Jurkat, Clone E6-1 (cell line): ENCODE results near the gene PCNX2.
"Not testable (repeated sequence)": the region's sequence is repeated elsewhere in the genome, so short reads cannot be mapped to it uniquely, and the experiment has no call there.

Experiments
- DNase-seq: peaks from one replicate; pipeline ENCODE4 v3.0.0-alpha.2; 2011; ENCODE audit warnings: low read depth, low spot score
- H3K4me3 ChIP-seq: 2 replicates; pipeline ENCODE4 v1.5.1; 2011; ENCODE audit warnings: mild to moderate bottlenecking, low read length, control low read depth, moderate library complexity

The PCNX2 gene

DNA sequence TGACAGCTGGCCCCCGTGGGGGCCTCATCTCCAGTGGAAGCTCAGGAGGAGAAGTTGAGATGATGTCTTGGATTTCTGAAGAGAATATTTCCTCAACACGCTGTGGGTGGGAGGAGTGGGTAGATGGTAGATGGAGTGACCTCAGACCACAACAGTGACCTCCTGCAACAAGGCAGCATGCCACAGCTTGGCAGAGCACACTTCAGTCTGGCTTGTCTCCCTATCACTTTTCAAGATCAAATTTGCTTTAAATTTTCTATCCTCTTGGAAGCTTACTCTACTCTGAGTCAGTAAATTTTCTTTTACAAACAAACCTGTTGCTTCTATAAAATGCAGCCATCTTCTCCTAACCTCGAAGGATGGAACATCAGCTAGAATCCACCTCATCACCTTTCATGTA is 285.4 kb downstream of the PCNX2 start:
- DNase-seq, result no peak
- H3K4me3 ChIP-seq, result no peak overlapping the region

DNA sequence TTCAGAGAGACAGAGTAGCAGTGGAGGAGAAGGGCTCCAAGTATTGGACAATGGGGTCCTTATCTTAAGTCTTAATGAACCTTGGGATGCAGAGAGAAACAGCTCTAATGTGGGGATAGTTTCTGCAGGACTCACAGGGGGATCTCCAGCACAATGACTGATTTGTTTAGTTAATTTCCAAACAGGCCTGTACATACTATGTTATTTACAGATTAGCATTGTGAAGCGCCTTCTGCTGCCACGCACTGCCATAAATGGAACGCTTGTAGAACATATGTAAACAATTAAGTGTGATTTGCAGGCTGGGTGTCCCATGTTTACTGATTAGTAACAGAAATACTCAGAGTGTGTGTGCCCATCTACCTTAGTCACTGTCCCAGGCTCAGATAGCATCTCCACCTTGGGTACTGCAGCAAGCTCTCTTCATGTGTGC is 289.0 kb downstream of the PCNX2 start:
- no peak for DNase-seq
- no peak overlapping the region for H3K4me3 ChIP-seq

DNA sequence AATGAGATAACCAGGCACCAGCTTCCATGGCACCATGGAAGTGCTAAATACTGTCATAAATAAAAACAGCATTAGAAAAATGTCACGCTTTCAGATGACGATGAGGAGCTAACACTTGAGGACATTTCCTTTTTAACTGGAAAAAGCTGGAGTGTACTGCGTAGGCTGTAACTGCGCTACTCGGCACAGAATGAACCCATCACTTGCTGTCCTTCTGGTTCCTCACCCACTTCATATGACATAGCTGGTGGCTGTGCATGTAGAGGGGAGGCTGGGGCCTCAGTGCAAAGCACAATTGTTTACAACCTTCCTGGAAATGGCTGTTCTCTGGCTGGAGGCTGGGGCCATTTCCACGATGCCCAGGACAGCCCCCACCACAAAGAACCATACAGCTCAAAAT is 289.4 kb downstream of the PCNX2 start:
- no peak for DNase-seq
- H3K4me3 ChIP-seq, result no peak overlapping the region

DNA sequence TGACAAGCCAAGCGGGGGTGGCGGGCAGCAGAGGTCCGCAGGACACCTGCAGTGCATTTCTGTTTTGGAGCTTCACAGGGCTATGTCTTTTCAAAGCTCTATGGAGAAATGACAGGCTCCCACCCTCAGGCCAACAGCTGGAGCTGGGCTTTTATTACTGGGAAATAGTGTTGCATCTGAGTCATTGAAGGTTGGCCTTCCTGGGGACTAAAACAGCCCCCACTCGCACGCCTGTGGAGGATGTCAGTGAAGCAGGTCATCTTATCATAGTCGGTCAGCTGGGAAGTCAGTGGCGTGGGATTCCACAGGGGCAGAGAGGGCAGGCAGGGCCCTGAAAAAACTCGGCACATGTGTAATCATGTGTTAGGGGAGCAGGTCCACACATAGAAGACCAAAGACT is 289.8 kb downstream of the PCNX2 start:
- no peak for DNase-seq
- no peak overlapping the region for H3K4me3 ChIP-seq

DNA sequence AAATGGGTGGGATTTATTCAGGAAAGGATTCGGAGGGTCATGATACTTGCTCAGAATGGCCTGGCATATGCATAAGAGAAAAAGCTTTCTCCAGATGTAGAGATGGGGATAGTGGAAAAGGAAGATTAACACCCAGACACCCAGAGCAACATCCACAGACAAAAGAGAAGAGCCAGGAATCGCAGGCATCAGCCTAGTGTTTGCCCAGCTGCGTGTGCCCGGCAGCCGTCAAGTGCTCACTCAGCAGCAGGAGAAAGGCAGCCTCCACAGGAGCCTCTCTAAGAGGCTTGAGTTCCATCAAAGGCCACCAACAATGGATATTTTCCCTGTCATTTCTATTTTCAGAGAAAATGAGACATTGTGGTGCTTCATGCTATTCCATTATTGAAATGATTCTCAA is 290.4 kb downstream of the PCNX2 start:
- H3K4me3 ChIP-seq, result no peak overlapping the region
- DNase-seq, result no peak

- H3K4me3 ChIP-seq, result no peak overlapping the region
- DNase-seq, result no peak
Observed at GRCh38 chr1:233004451-233004850, 291.1 kb downstream of the PCNX2 start.

- DNase-seq, H3K4me3 ChIP-seq: not testable (repeated sequence)
Observed at GRCh38 chr1:233003638-233004037, 291.9 kb downstream of the PCNX2 start.

DNA sequence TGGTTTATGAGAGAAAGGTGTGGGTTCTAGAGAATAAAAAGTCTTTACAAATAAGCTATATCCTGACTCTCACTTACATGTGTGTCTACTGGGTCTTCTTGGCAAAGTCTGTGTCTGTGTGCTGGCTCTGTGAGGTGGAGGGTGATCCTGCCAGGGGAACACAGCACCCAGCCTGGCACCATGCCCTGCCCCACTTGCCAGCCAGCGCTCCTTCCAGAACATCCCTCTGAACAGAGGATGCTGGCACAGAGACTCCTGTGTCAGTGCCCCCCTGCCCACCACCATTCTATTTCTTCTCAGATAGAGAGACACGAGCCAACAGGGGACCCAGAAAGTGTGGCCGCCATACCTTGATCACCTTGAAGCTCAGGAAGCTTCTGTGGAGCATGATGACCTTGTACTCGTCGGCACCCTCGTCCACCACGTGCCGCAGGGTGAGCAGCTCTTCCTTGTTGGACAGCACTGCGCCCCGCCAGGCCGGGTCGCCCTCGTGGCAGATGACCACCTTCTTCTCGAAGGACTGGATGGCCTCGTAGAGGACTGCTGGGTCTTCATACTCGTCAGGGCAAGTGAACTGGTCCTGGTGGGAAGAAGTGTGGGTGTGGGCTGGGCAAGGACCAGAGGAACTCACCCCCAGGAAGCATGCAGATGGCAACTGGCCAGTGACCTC is 295.4 kb downstream of the PCNX2 start:
- no peak for DNase-seq
- H3K4me3 ChIP-seq, result no peak overlapping the region

DNA sequence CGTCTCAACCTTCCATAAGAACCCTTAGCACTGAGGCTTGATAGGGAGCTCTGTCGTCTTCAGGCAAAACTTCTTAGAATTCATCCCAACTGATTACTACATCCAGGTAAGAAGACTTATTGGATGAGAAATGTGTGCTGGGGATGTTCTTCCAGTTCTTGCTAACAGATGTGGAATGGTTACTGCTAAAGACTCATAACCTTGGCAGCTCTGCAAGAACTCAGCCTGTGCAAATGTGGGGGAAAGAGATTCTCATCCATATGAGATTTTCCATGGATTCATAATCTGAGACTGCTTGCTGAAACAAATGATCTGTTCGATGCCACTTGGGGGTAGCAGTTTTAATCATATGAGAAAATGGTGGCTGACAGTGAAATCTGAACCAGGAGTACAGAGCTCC is 296.9 kb downstream of the PCNX2 start:
- no peak for DNase-seq
- no peak overlapping the region for H3K4me3 ChIP-seq

DNA sequence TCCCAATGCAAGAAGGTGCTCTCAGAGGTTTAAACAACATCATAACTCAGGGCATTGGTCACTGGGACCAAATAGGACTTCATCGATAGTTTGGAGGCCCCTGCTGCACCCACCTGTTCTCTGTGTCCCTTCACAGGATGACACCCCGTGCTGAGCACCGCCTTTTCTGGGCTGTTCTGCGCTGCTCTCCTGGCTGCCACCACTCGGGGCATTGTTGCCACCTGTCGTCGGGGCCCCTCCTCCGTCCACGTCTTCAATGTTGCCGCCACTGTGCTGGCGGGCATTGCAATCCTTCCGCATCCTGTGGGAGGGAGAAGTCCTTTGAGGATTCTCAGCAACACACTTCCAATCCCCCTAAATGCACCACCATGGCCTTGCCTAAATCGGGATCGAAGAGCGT is 297.4 kb downstream of the PCNX2 start:
- H3K4me3 ChIP-seq, result no peak overlapping the region
- no peak for DNase-seq

GRCh38 chr1:232996143-232996542 is 299.4 kb downstream of the PCNX2 start:
- no peak for DNase-seq
- H3K4me3 ChIP-seq, result no peak overlapping the region

- DNase-seq, result no peak
- no peak overlapping the region for H3K4me3 ChIP-seq
Observed at GRCh38 chr1:232995189-232995588, 300.3 kb downstream of the PCNX2 start.

DNA sequence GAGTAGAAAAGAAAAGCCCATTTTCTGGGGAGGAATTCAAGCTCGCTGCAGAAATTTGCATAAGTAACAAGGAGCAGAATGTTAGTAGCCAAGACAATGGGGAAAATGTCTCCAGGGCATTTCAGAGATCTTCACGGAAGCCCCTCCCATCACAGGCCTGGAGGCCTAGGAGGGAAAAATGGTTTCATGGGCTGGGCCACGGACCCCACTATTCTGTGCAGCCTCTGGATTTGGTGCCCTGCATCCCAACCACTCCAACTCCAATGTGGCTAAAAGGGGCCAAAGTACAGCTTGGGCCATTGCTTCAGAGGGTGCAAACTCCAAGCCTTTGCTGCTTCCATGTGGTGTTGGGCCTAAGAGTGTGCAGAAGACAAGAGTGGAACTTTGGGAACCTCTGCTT is 302.0 kb downstream of the PCNX2 start:
- DNase-seq, result no peak
- no peak overlapping the region for H3K4me3 ChIP-seq

GRCh38 chr1:232992227-232992626 is 303.3 kb downstream of the PCNX2 start:
- H3K4me3 ChIP-seq, result no peak overlapping the region
- no peak for DNase-seq

GRCh38 chr1:232991238-232991637 is 304.3 kb downstream of the PCNX2 start:
- H3K4me3 ChIP-seq, result no peak overlapping the region
- no peak for DNase-seq

GRCh38 chr1:232990176-232991128 is 305.1 kb downstream of the PCNX2 start:
- H3K4me3 ChIP-seq, result no peak overlapping the region
- DNase-seq, result peak; percentile 84

GRCh38 chr1:232988572-232989040 is 306.9 kb downstream of the PCNX2 start:
- DNase-seq, result peak; percentile 51
- H3K4me3 ChIP-seq, result no peak overlapping the region

- no peak overlapping the region for H3K4me3 ChIP-seq
- DNase-seq, result no peak
Observed at GRCh38 chr1:232987774-232988140, 307.8 kb downstream of the PCNX2 start.

GRCh38 chr1:232987046-232987773 is 308.3 kb downstream of the PCNX2 start:
- DNase-seq, result no peak
- no peak overlapping the region for H3K4me3 ChIP-seq

DNA sequence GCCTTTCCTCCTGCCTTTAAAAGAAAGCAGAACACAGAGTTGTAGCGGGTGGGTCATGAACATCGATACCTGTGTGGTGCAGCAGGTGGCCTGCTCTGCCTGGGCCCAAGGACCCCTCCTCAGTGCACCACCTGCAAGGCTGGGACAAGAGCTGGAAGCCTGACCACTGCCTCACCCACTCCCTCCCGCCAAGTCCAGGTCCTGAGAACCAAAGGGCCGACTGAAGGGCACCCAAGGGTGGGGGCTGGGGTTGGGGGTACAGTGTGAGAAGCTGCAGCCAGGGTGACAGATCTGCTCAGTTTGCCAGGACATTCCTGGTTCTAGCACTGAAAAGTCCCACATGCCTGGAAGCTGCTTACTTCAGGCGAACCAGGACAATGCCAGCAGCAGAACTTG is 309.0 kb downstream of the PCNX2 start:
- H3K4me3 ChIP-seq, result no peak overlapping the region
- no peak for DNase-seq
